HK-2 (cell line): Measurements from ENCODE around the gene TTL.
A peak's percentile ranks its signal among the peaks of the same experiment; 100 is the strongest.
"Not testable (repeated sequence)": the region's sequence is repeated elsewhere in the genome, so short reads cannot be mapped to it uniquely, and the experiment has no call there.

Source experiments
- DNase-seq: peaks from one replicate; pipeline ENCODE4 v3.0.0-alpha.2; 2018; ENCODE audit not compliant: unreplicated experiment

Gene TTL

DNA sequence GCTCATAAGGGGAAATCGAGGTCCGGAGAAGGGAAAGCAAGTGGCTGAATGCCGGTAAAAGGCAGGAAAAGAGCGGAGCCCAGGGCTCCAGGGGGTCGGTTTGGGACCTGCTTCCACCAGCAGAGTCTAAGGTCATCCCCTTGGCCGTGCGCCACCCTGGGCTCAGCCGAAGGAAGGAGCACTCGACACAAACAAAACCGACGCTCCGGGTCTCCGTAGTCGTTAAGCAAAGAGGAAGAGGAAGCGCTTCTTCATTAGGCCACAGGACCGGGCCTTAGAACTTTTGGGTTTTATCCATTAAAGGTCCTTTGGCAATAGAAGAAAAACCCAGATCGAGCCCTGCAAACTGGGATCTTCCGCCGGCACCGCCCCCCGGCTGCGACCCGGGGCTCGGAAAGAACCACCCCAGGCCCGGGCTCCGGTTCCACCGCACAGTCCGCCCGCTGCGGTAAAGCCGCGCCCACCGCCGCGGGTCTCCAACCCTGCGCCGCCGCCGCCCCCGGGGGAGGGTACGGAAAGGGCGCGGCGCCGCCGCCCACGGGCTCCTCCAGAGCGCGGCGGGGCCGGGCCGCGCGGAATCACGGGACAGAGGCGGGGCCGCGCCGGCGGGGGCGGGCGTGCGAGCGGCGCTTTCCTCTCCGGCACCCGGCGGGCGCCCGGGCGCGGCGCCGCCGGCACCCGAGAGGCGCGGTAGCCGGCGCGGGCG, at the start of gene TTL:
Gene TTL (plus strand): TSS at position 629 of the 706 bp plus-strand sequence. CDS start 189 bp downstream, outside the sequence.
- peak; percentile 64 for DNase-seq

DNA sequence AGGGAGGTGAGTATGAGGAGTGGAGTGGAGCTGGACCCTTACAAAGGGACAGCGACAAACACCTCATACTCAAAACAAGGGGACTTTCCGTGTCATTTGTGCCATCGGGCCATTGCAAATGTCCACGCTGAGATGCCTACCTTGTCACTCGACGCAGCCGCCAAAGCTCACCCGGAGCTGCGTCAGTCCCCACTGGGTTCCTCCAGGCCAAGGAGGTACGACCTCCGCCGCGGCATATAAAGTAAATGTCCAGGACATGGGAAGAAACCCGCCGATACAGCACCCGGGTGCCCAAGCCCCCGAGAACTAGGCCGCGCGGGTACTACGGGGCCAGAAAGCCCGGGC, 49.6 kb upstream of the TTL start:
- not testable (repeated sequence) for DNase-seq

DNA sequence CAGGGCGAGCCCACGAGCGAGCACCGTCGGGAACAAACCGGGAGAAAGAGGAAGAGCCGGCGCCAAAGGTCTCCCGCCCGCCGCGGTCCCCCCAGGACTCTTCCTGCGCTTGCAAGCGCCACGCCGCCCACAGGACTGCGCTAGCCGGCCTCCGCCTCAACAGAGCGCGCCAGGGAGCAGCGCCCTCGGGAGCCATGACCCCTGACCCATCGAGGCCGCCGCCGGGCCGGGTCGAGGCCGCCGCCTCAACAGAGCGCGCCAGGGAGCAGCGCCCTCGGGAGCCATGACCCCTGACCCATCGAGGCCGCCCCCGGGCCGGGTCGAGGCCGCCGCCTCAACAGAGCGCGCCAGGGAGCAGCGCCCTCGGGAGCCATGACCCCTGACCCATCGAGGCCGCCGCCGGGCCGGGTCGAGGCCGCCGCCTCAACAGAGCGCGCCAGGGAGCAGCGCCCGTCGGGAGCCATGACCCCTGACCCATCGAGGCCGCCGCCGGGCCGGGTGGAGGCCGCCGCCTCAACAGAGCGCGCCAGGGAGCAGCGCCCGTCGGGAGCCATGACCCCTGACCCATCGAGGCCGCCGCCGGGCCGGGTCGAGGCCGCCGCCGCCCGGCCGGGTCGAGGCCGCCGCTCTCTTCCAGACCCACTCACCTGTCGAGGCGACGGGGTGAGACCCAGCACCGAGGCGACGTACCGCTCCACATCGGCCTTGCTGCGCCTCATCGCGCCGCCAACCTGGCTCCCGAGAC, 49.0 kb upstream of the TTL start:
- not testable (repeated sequence) for DNase-seq

DNA sequence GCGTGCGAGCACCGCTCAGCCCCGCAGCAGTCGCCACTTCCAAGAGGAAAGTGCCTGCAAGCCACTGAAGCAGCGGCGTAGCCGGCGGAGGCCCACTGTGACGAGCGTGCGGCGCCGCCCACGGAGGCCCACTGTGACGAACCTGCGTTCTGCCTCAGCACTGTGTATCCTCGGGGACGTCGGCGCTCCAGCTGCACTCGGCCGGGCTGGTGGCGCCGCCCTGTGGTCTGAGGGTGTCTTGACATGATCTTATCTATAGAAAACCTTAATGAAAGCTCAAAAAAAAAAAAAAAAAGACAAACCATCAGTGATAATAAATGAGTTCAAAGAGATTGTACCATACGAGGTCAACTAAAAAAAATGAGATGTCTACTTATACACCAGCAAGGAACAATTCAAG, 48.5 kb upstream of the TTL start, which contains the start of gene RGPD8:
Gene RGPD8 (minus strand): TSS at position 166 of the 400 bp plus-strand sequence. CDS start 192 bp downstream, outside the sequence.
- peak; percentile 82 for DNase-seq

DNA sequence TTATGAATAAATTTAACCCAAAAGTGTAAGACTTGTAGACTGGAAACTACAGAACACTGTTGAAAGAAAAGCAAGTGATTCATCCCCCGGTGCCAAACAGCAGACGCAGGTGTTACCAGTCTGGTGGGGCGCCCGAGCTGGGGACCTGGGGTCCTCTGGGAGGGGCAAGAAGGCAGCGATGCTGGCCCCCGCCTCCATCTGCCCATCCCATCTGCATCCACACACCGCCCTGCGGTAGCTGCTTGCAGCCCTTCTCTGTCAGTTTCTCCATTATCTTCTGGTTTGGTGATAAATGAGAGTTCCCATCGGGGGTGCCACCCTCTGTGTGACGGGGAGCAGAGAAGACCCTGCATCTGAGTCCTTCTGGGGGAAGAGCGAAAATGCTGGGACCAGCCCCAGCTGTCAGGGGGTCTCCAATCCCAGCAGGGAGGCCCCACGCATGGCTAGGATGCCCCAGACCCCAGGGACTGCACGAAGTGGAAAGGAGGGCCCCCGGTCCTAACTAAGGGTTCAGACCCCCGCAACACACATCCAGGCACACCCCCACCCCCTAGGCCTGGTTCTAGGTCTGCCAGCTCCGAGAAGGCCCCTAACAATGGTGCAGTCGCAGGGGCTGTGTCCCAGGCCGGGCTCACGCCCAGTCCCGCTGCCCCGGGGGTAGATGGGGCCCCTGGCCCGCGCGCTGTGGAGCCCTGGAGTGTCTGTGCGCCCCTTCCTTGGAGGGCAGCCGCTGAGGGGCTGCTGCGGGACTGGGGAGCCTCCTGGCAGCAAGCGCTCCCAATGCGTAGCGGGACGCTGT, 47.8 kb upstream of the TTL start:
- DNase-seq, result no peak

DNA sequence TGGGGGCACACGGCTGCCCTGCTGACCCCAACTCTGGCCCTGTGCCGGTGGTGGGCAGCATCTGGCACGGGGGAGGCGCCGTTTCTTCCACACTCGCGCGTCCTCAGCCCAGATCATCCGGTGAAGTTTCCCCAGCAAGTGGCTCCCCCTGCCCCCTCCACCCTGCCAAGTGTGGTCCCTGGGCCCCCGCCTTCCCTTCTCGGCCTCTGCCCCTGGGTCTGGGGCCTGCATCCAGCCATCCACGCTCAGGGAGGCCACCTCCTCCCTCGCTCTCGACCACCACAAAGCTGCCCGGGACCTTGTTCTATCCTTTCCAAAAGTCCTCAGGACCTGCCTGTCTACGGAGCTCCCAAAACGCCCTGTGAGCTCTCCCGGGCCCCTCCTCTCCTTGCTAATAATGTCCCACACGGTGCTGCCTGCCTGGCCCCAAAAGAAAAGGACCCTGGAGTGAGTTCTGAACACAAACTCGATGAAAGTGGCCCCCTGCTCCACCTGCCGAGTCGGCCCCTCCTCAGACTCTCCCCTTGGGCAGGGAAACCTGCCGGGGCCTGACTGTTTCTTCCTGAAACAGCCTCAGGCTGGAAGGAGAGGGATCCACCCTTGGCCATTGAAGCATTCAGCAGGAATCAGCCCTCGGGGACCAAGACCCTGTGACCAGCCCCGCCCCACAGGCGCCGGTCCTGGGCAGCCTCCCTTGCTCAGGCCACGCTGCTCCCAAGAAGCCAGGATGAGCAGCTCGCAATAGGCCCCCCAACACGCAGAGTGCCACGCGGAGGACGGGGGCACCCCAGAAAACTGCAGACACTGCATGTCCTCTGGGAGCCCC, 46.9 kb upstream of the TTL start:
- DNase-seq, result not testable (repeated sequence)

DNA sequence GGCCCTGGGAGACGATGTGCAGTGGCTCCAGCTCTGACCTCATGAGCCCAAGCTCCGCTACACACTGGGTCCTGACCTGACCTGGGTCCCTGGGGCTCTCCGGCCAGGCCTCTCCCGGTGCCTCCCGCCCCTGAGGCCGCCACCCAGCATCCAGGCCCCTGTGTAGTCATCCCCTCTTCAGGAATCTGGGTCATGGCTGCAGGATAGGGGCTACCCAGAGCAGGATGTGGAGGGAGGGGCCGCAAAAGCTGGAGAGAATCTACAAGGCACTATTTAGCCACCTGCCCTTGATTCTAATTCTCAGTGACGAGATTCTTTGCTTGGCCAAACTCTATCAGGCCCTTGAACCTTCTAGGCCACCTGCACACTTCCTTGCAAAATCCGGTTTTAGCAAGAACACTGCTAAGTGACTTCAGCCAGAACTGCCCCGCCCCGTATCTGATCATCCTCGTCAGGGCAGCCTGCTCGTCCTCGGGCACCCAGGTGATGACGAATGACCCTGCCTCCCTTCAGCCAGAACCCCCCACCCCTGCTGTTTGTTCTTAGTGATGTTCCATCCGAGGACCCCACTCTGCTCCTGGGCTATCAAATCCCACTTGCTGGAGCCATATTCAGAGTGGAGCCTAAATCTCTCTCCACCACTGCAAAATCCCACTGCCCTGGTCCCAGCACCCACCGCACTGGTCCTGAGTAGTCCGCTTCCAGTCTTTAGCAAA, 46.1 kb upstream of the TTL start:
- DNase-seq, result not testable (repeated sequence)

DNA sequence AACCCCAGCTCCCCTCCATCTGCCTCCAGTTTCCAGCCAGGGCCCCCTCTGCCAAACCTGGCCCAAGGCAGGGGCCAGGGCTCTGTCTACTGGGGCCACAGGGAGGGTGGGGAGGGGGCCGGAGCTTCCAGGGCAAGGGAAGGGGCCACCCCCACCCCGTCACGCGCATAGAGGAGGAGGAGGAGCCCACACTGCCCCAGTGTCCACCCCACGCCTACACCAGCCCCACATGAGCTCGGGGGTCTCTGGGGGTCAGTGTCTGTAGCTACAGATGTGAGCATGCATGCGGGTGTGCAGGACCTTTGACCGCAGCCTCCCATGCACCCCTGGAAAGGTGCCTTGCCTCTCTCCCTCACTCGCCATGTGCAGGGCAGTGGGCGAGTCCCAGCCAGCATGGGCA, 45.0 kb upstream of the TTL start:
- DNase-seq, result not testable (repeated sequence)

DNA sequence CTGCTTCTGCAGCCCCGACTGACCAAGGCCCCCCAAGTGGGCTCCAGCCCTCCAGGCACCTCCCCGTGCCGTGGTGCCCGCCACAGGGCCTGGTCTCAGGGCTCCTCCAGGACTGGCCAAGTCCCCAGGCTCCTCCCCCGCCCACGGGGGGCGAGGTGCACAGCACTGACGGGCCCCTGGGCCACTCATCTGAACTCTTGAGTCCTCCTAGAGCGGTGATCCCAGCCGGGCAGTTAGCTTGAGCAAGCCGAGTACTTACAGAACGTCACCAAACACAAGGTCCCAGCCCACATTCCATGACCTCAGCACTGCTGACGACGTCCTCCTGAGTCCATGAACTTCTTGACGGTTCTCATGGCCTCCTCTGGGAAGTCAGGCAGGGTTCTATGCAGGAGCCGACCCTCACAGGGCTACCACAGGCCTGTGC, 44.5 kb upstream of the TTL start:
- not testable (repeated sequence) for DNase-seq

DNA sequence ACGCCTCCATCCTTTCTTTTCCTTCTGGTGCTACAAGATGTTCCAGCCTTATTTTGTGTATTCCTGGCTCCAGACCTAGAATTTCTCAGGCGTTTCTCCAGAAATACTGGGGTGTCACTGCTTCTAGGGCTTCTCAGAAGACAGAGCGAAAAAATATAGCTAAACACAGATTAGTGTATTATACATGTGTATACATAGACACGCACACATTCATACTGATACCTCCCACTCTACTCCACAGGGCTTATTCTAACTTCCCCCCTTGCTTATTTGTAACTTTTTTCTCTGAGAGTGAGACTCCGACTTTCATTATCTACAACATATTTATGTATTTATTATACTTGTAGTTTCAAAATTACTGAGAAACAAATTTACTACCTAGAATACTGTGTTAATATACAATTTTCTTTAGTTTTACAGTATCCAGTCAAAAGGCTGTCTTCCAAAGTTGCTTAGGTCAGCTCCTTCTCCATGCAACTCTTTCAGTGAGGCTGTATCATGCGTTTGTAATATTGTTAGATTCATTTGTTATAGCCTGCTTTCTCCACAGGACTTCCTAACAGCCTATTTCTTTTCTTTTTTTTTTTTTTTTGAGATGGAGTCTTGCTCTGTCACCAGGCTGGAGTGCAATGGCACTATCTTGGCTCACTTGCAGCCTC, 43.2 kb upstream of the TTL start:
- not testable (repeated sequence) for DNase-seq

DNA sequence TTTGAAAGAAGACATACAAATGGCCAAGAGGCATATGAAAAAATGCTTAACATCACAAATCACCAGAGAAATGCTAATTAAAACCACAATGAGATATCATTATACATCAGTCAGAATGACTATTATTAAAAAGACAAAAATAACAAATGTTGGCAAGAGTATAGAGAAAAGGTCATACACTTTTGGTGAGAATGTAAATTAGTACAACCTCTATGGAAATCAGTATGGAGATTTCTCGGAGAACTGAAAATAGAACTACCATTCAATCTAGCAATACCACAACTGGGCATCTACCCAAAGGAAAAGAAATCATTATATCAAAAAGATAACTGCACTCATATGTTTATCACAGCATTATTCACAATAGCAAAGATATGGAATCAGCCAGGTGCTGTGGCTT, 37.7 kb upstream of the TTL start:
- DNase-seq, result not testable (repeated sequence)

DNA sequence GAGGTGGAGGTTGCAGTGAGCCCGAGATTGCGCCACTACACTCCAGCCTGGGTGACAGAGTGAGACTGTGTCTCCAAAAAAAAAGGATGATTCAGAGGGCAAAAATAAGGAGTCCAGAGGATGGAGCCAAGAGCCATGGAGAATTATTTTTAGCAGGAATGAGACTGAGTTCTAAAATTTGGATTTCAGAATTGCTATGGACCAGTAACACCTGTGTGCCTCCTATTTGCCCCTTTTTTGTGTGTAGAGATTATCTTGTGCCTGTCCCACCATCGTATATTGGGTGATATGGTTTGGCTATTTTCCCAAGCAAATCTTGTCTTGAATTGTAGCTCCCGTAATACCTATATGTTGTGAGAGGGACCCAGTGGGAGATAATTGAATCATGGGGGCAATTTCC, 32.1 kb upstream of the TTL start:
- no peak for DNase-seq

DNA sequence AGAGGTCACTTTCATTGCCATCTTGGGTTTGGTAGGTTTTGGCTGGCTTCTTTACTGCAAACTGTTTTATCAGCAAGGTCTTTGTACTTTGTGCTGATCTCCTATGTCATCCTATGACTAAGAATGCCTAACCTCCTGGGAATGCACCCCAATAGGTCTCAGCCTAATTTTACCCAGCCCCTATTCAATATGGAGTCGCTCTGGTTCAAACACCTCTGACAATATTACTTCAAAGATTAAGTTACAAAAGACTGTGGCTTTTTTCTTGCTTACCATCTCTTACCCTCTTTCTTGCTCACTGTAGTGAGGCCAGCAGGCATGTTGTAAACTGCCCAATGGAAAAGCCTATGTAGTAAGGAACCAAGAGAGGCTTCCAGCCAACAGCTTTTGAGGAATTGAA, 30.6 kb upstream of the TTL start:
- DNase-seq, result no peak

DNA sequence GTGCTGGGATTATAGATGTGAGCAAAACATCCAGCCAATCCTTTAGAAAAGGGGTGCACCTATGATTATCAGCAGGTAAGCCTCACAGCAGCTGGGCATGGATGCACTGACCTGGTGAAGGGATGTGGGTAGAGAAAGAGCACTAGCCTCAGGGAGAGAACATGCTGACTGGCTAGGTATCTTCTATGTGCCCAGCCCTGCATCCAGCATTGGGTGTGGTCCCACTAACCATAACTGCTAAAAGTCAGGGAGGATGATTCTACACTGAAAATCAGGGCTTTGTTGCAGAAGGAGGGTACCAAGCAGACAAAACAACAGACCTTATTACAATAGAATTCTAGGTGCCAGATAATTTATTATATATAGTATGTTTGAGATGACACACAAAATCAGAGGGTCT, 27.4 kb upstream of the TTL start:
- DNase-seq, result no peak

DNA sequence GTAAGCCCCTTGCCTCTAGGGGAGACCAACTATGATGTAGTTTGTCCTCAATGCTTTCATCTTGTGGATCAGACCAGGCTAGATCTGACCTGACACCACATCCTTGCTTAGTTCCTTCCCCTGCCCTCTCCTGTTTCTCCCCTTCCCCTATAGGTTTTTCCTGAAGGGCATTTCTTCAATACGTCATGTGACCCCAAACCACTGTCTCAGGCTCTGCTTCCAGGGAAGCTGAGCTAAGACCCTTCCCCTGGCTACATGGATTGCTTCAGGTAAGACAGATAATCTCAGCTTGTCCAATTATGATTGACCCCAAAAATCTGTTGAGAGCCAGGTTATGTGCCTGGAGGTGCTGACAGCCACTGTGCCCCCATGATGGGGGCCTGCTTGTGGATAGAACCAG, 22.6 kb upstream of the TTL start:
- DNase-seq, result no peak

DNA sequence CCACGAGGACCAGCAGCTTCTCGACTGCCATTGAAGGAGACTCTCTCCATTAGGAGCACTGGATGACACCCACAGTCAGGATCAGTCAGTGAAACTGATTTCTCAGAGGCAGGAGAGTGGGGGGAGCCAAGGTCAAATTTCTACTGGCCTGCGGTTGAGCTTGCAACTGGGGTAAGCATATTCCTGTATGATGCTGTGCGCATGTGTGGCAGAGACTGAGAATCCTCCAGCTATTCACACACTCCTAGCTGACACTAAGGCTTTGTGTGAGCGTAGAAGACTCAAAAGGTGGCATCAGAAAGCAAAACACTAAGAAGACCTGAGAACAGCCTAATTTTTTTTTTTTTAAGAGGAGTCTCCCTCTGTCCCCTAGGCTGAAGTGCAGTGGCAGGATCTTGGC, 19.8 kb upstream of the TTL start:
- DNase-seq, result no peak

DNA sequence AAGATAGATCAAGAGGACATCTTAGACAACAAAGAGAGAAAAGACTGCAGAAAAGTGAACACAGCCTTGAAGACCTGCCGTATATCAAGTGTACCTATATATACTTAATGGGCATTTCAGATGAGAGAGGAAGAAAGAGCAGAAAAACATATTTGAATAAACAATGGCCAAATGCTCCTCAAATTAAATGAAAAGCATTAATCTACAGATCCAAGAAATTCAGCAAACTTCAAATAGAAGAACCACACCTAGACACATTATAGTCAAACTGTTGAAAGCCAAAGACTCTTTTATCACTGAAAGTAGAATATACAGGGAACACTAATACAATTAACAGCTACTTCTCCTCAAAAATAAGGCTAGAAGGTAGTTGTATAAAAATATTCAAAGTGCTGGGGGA, 18.7 kb upstream of the TTL start:
- no peak for DNase-seq

DNA sequence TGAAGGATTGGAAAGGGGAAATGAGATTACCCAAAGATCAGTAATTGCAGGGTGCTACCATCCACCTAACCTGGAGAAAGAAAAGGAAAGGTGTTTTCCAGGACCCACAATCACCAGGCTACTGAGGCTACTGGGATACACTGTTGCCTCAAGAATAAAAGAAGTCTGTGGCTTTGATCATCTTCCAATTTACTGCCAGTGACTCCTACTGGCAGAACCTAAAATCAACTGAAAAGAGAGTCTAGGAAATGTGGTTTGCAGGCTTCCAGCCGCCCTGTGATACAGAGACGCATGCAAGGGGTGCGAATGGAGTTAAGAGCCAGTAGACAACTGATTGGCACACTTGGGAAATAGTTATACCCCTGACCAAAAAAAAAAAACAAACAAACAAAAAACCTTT, 16.6 kb upstream of the TTL start:
- no peak for DNase-seq

DNA sequence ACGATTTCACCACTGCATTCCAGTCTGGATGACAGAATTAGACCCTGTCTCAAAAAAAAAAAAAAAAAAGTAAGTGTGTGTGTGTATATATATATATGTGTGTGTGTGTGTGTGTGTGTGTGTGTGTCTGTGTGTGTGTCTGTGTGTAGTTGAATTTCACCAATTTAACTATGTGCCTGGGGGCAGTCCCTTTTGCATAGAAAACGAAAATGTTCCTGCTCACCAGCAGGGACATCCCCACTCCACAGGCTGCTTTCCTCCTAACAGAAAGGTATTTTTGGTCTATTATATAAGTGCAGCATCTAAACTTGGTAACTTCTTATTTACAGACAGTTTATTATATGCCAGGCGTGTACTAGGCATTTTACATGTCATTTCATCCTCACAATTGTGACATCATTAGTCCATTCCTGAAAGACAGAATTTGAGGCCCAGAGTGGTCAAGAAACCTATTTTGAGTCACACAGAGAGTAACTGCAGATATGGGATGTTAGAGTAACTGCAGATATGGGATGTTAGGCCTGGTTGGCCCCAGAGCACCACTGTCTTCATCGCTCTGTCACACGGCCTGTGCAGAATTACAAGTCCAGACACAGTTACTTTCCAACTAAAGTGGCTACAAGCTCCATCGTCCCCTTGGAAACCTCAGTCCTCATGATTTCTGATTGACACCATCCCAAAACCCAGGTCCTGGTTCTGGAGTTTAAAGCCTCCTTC, 9.3 kb upstream of the TTL start:
- DNase-seq, result no peak
